Stimulated activated CD4-positive, alpha-beta T cell treated with anti-CD3 and anti-CD28 coated beads, Interleukin-1b, Interleukin-23, amount 100 ng/mL, for 24 hours (primary cell): ENCODE measurements around the gene LONRF2.

ENCODE experiments used
- DNase-seq, 4 experiments: peaks; one replicate each; pipeline ENCODE4 v3.0.0-alpha.2; 2020; ENCODE audit warnings: low read depth in 4 of 4, low spot score in 1 of 4

Gene LONRF2

GRCh38 chr2:100276716-100277115 is 45.6 kb downstream of the LONRF2 start:
- DNase-seq, result no peak

- no peak for DNase-seq
Measured at GRCh38 chr2:100275200-100275589, 47.1 kb downstream of the LONRF2 start.

- no peak for DNase-seq
Measured at GRCh38 chr2:100274566-100275199, 47.6 kb downstream of the LONRF2 start.

- DNase-seq, result no peak
Measured at GRCh38 chr2:100274076-100274475, 48.2 kb downstream of the LONRF2 start.

GRCh38 chr2:100273387-100273786 is 48.9 kb downstream of the LONRF2 start:
- DNase-seq, result no peak

GRCh38 chr2:100272841-100273329 is 49.4 kb downstream of the LONRF2 start:
- DNase-seq, result no peak

- no peak for DNase-seq
Measured at GRCh38 chr2:100271210-100271609, 51.1 kb downstream of the LONRF2 start.

GRCh38 chr2:100270381-100271146 is 51.7 kb downstream of the LONRF2 start:
- no peak for DNase-seq

GRCh38 chr2:100269889-100270288 is 52.4 kb downstream of the LONRF2 start:
- no peak for DNase-seq

- DNase-seq, result no peak
Measured at GRCh38 chr2:100268986-100269385, 53.3 kb downstream of the LONRF2 start.

- no peak for DNase-seq
Measured at GRCh38 chr2:100267751-100268150, 54.5 kb downstream of the LONRF2 start.

GRCh38 chr2:100266126-100266525 is 56.2 kb downstream of the LONRF2 start:
- no peak for DNase-seq

GRCh38 chr2:100265226-100265625 is 57.1 kb downstream of the LONRF2 start:
- DNase-seq, result no peak

GRCh38 chr2:100264651-100265050 is 57.6 kb downstream of the LONRF2 start:
- no peak for DNase-seq

- DNase-seq, result no peak
Measured at GRCh38 chr2:100264121-100264520, 58.2 kb downstream of the LONRF2 start.

GRCh38 chr2:100262555-100263320 is 59.6 kb downstream of the LONRF2 start:
- DNase-seq, result peak; percentile 20 to 45 (median 36)

GRCh38 chr2:100262046-100262445 is 60.3 kb downstream of the LONRF2 start:
- DNase-seq, result no peak

- no peak for DNase-seq
Measured at GRCh38 chr2:100260712-100261620, 61.3 kb downstream of the LONRF2 start.

- no peak for DNase-seq
Measured at GRCh38 chr2:100259106-100259505, 63.2 kb downstream of the LONRF2 start.

- DNase-seq, result no peak
Measured at GRCh38 chr2:100257939-100258338, 64.4 kb downstream of the LONRF2 start.

GRCh38 chr2:100256849-100257248 is 65.5 kb downstream of the LONRF2 start:
- DNase-seq, result no peak
